Non-pigmented ciliary epithelial cell (primary cell): Measurements from ENCODE around the gene UBTD2.
"Not testable (repeated sequence)": the region's sequence is repeated elsewhere in the genome, so short reads cannot be mapped to it uniquely, and the experiment has no call there.

Experiments used
- DNase-seq: peaks from one replicate; pipeline ENCODE4 v3.0.0-alpha.2; 2010; ENCODE audit warnings: low read depth

Gene UBTD2

DNA sequence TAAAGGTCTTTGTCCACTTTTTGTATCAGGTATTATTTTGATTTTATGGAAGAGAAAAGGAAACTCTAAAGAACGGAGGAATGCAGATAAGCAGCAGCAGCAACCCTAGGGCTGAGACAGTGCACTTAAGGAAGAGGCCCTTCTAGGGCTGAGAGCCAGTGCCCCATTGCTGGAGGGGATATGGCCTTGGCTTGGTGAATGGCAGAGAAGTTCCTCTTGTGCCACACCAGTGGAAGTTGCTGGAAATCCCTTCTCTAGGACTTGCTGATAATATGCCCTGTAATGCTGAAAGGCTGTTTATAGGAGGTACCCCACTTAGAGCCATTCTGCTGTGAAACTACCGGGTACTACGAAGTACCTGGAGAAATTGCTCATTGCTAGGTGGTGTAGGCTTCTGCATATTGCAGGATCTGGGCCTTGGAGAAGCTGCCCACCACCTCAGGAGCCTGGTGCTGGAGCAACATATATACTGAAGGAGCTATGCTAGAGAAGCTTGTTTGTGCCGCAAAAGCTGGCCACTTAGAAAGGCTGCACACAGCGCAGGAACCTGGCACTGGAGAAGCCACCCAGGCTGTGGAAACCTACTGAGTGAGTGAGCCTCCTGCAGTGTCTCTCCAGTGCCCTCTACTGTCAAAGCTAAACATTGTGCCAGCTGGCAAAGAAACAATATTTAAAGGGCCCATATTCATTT, 9.6 kb upstream of the UBTD2 start:
- no peak for DNase-seq

DNA sequence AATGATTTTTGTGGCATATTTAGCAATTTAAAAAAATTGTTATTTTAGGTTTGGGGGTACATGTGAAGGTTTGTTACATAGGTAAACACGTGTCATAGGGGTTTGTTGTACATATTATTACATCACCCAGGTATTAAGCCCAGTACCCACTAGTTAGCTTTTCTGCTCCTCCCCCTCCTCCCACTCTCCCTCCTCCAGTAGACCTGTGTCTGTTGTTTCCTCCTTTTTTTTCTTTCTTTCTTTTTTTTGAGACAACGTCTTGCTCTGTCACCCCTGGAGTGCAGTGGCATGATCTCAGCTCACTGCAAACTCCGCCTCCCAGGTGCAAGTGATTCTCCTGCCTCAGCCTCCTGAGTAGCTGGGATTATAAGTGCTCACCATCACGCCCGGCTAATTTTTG, 8.3 kb upstream of the UBTD2 start:
- not testable (repeated sequence) for DNase-seq

DNA sequence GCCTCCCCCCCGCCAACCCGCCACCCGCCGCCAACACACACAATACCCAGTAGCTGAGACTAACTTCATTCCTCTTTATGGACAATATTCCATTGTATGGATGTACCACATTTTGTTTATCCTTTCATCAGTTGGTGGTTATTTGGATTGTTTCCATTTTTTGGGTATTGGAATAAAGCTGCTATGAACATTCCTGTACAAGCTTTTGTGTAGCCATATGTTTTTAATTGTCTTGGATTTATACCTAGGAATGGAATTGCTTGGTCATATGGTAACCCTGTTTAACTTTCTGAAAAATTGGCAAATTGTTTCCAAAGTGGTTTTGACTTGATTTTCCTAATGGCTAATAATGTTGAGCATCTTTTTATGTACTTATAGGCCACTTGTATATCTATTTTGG, 4.9 kb upstream of the UBTD2 start:
- no peak for DNase-seq

DNA sequence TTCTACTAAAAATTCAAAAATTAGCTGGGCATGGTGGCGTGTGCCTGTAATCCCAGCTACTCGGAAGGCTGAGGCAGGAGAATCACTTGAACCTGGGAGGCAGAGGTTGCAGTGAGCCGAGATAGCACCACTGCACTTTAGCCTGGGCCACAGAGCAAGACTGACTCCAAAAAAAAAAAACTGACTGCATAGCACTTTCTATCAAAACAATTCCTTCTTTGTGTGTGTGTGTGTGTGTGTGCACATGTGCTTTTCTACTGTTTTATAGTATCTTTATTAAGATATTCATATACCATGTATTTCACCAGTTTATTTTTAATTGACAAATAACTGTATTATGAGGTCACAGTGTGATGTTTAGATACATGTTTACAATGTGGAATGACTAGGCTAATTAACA, 3.6 kb upstream of the UBTD2 start:
- not testable (repeated sequence) for DNase-seq

DNA sequence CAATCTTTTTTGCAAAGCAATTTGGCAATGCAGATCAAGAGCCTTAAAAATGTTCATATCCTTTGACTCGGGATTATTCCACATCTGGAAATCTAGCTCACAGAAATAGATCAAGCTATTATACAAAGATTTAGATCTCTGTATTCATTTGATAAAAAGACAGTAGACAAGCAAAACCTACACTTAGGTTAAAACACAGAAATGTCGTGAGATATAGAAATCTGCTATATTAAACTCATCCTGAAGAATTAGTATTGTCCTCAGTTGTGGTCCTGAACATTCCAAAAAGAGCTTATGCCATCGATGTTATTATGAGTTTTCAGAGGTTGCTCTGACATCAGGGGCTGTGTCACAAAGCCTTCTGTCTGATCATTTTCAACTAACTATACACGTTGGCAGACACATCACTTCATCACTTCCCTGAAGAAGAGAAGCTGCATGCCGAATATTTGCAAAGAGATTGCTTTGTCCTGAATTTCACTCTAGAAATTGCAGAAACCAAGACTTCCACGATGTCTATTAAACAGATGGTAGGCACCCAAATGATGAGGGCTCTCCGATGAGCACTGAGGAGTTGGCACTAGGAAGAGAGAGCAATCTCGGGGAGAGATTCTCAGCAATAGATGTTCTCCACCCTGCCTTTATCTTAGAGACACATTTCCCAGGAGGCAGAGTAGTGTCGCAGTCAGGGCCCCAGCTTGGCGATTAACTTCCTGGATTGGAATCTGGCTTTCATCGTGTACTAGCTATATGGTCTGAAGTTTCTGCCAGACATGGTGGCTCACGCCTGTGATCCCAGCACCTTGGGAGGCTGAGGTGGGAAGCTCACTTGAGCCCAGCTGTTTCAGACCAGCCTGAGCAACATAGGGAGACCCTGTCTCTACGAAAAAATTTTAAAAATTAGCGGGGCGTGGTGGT, 1.9 kb upstream of the UBTD2 start:
- no peak for DNase-seq

DNA sequence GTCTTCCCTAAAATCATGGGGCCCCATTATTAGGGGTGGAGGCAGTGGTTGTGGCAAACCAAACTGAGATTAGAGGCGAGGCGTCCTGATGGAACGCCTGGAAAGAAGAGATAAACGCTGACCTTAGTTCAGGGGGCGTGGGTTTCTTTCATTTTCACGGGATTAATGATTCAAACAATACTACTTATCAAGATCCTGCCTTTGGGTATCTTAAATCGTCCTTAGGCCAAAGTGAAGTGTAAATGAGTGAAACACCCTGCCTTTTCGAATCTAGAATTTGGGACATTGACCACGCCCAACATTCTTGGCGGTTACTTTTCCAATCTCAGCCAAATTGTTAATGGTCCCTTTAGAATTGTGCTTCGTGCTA, 1.0 kb upstream of the UBTD2 start:
- no peak for DNase-seq

DNA sequence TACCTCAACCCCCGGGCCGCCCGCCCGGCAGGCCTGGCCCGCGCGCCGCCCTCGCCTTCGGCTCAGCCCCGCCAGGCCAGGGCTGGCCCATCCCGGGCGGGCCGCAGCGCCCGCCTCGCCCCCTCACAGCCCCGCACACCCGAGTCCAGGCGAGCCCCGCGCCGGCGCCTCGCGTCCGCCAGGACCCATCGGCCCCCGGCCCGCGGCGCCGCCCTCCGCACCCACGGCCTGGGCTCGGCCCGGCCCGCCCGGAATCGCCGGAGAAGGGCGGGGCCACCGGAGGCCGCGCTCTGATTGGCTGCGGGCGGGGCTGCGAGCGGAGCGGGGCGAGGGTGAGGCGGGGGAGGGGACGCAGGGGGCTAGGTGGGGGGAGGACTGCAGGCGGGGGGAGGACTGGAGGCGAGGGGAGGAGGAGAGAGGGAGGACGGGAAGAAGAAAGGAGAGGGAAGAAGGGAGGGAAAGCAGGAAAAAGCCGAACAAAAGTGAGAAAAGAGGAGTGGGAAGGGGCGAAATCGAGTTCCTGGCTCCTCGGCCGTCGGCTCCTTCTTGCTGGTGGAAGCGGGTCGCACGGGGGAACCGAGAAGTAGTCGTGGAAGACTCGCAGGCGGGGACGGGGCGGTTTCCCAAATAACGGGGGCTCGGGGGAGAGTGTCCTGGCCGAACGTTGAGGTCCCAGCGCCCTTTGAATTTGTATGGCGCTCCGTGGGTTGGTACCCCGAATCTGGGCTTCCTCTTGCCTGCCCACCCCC, 472 bp upstream of the UBTD2 start:
- no peak for DNase-seq

DNA sequence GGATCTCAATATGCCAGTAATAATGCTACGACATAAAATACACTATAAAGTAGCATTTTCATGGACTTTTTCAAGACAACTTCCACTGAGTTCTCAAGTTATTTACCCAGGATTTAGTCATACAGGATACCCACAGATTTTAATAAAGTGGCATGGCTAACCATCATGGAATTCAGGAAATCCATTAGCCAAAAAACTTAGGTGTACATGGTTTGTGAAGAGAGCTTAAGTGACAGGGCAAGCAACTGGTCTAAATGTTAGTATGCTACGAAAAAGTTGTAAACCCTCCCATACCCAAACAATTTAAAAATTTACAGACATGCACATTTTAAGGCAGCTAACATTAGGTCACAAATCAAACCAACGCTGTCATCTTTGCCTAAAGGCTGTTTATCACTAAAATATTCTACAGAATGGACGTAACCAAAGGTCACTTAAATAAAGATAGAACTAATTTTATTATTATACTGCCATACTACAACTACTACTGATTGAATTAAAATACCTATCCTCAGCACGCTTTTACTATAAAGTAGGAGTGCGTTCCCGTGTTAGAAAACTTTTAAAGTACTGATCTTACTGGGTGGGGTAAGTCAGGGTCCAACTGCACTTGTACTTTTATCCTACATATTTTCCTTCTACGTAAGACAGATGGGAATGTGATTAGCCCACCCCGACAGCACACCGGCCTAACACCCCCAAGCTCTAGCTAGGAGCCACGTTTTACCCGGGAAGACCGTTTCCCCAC, 1.1 kb downstream of the UBTD2 start:
- no peak for DNase-seq

DNA sequence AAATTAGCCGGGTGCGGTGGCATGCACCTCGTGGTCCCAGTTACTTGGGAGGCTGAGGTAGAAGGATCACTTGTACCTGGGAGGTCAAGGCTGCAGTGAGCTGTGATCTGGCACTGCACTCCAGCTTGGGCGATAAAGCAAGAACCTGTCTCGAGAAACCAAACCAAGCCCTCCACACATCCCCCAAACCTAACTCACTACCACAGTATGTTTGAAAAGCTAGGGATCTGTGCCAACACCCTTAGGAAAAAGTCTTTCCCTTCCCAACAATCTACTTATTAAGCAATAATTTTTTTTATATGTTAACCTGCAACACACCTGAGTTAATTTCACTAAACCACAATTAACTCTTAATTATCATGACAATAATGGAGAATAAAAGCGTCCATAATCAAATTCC, 2.2 kb downstream of the UBTD2 start:
- DNase-seq = no peak

DNA sequence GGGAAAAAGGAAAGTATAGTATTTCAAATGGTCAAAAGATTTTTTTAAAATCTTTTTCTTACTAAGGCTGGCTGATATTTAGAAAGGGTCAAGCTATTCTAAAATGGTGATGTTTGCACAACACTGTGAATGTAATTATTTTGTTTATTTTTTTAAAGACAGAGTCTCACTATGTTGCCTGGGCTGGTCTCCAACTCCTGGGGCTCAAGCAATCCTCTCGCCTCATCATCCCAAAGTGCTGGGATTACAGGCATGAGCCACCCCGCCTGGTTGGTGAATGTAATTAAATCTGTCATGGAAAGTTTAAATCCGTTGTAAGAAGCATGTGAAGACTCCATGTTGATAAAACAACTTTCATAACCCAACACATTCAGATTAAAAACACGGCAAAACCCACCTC, 2.6 kb downstream of the UBTD2 start:
- DNase-seq = no peak

DNA sequence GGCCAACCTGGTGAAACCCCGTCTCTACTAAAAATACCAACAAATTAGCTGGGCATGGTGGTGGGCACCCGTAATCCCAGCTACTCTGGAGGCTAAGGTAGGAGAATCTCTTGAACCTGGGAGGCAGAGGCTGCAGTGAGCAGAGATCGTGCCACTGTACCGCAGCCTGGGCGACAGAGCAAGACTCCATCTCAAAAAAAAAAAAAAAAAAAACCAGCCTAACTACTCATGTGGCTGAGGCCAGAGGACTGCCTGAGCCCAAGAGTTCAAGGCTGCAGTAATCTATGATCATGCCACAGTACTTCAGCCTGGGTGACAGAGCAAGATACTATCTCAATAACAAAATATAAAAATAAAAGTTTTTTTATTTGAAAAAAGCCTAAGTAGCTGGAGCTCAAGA, 3.2 kb downstream of the UBTD2 start:
- DNase-seq = no peak

DNA sequence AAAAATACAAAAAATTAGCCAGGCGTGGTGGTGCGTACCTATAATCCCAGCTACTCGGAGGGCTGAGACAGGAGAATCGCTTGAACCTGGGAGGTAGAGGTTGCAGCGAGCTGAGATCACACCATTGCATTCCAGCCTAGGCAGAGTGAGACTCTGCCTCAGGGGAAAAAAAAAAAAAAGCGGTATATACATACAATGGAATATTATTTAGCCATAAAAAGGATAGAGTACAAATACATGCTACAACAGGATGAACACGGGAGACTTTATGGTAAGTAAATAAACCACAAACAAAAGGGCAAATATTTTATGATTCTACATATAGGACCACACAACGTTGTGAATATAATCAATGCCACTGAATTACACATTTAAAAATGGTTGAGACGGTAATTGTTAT, 5.2 kb downstream of the UBTD2 start:
- DNase-seq = no peak

DNA sequence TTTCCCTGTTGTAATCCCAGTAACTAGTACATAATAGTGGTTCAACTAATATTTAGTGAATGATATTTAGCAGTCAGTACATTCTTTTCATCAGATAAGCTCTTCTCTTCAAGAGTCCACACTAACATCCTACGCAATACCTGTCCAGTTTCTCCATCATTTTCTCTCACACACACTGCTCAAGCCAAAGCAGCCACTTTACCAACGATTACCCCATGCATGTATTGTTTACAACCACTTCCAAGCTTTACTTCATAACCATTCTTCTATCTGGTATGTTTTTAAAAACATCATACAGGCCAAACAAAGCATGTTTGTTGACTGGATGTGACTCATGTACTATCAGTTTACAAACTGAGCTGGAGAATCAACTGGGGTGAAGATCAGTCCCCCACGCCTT, 7.3 kb downstream of the UBTD2 start:
- DNase-seq = no peak

DNA sequence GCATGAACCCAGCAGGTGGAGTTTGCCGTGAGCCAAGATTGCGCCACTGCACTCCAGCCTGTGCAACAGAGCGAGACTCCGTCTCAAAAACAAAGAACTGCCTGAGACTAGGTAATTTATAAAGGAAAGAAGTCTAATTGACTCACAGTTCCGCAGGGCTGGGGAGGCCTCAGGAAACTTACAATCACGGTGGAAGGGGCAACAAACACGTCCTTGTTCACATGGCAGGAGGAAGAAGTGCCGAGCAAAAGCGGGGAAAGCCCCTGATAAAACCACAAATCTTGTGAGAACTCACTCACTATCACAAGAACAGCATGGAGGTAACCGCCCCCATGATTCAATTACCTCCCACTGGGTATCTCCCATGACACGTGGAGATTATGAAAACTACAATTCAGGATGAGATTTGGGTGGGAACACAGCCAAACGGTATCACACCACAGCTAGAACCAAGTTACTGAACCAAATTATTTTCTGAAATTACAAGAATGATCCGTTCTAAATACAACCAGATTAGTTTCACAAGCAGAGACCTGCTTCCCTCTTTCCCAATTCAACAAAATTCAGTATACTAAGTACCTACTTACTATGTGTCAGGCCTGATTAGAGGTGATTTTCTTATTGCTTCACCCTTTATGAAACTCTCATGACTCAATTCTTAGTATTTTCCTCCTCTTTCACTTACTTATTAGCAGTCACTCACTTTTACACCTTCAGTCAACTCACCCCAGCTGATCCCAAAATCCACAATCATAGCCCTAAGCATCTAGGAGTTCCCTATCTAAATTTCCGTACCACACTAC, 8.4 kb downstream of the UBTD2 start:
- DNase-seq = no peak

DNA sequence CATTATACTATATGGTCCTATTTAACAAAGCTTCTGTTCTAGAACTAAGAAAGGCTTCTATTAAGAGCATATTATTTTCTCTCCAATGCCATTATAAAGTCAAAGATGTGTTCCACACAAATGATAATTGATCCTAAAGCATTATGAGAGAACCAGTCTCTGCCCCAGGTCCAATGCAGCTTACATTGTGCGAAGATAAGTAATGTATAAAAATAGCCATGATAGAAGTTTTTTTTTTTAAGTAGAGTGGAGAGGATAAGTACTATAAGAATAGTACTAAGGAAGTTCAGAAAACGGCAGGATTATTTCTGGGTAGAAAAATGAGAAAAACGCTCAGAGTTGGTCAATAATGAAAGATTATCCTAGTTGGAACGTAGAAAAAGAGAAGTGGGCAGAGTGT, 15.6 kb downstream of the UBTD2 start:
- DNase-seq = no peak

DNA sequence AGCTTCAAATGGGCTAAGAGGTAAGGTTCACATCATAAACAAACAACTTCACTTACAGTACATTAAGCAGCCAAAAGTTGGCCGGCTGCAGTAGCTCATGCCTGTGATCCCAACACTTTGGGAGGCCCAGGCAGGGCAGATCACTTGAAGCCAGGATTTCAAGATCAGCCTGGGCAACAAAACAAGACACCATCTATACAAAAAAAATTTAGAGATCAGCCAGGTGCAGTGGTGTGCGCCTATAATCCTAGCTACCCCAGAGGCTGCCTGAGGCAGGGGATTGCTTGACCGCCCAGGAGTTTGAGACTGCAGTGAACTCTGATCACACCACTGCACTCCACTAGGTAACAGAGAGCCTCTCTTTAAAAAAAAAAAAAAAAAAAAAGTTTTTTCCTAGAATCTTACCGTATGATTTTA, 16.9 kb downstream of the UBTD2 start:
- no peak for DNase-seq

DNA sequence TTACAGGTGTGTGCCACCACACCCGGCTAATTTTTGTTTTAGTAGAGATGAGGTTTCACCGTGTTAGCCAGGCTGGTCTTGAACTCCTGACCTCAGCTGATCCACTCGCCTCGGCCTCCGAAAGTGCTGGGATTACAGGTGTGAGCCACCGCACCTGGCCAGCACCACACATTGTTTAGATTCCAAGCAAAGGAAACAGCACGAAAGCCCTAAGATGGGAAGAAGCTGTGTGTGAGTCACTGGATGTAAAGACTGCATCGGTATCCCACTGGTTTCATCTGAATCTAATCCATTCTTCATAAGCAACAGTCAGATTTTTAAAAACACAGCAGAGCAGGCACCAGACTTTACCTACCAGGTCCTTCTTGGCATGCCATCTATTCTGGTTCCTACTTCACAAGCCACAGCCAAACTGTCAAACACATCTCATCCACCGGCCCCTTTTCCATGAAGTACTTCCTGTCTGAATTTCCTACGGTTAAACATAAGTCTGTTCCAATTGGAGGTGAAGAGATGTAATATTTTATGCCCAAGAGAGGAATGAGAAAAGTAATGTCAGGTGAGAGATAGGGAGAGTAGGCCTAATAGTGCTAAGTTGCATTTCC, 17.4 kb downstream of the UBTD2 start:
- DNase-seq = no peak

DNA sequence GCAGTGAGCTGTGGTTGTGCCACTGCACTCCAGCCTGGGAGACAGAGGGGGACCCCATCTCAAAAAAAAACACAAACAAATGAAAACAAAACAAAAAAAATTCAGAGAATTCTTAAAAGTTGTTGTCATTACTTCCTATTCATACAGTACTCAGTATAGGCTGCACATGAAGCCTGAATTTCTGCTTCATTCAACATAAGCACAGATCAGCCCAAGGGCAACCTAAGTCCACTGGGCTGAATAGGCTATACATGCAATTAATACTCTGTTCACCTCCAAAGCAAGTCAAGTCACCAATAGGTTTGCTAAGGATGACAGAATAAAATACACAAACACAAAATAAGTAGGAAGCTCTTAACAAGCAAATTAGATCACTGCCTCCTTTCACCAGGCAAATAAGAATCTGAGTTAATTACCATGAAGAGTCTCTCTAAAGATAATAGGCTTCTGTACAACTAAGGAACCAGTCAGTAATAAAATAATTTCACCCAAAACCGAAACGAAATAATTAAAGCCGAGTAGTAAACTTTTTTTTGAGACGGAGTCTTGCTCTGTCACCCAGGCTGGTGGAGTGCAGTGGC, 18.7 kb downstream of the UBTD2 start:
- no peak for DNase-seq

DNA sequence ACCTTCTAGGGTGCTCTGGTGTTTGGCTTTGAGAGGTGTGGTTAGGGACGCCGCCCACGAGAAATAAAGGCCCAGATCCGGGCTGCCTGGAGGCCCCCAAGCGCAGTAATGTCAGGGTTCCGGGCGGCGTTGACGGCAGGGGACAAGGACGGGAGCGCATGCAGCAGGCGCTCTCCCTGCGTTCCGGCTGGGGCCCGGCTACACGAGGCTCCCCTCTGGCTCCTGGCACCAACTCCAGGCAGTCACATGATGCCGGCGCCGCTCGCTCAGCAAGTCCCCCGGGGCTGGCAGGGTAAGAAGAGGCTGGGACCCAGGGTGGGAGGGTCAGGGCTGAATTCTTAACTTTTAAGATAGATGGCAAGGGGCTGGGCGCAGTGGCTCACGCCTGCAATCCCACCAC, 28.1 kb downstream of the UBTD2 start:
- no peak for DNase-seq

DNA sequence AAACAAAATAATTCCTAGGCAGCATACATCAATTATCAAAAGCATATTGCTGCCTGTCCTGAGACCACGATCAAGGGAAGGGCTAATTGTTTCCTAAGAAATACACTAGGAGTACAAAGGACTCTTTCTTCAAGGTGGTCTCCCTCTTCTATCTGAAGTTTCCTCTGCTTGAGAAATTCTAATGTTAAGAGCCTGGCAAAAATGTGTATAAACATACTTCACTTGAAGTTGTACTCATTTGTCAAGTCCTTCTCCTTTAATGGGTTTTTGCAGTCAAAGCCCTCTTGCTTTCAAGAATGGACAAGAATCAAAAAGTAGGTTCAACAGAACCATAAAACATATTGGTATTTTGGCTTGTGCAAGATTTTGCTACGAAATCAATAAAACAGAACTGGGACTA, 31.1 kb downstream of the UBTD2 start:
- DNase-seq = no peak

DNA sequence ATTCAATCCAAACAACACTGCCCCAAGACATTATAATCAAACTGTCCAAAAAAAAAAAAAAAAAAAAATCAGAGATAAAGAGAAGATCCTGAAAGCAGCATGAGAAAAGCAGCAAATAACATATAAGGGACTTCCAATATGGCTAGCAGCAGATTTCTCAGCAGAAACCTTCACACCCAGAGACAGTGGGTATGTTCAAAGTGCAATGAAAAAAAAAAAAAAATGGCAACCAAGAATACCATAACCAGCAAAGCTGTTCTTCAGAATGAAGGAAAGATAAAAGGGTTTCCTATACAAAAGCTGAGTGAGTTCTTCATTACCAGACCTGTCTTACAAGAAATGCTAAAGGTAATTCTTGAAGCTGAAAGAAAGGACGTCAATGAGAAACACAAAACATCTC, 32.1 kb downstream of the UBTD2 start:
- DNase-seq = no peak
